Tibial artery (tissue), 4 donors: ENCODE results near the gene C6.

Source experiments
- DNase-seq, 2 donors: peaks; one replicate each; pipeline ENCODE4 v3.0.0-alpha.2; 2019
- H3K27ac ChIP-seq, 2 donors: fragments of 200-600 bp; sonication (generic) in 1 of 2; 1 replicate in 1 of 2; 2 replicates in 1 of 2; pipeline ENCODE4 v1.5.1; 2018 to 2019; ENCODE audit warnings: mild to moderate bottlenecking in 1 of 2
- H3K27me3 ChIP-seq, 2 donors: fragments of 200-600 bp; sonication (generic) in 1 of 2; one replicate each; pipeline versions ENCODE4 v1.5.1 to v1.6.0; 2016 to 2019
- H3K36me3 ChIP-seq, 3 donors: fragments of 200-600 bp; sonication (generic) in 2 of 3; one replicate each; pipeline ENCODE4 v1.5.1; 2016 to 2019; ENCODE audit warnings: mild to moderate bottlenecking in 2 of 3
- H3K4me1 ChIP-seq, 4 donors: fragments of 200-600 bp; sonication (generic) in 2 of 4; 1 replicate in 3 of 4; 2 replicates in 1 of 4; pipeline ENCODE4 v1.5.1; 2016 to 2019
- H3K4me3 ChIP-seq, 2 donors: fragments of 200-600 bp; sonication (generic) in 1 of 2; 1 replicate in 1 of 2; 2 replicates in 1 of 2; pipeline ENCODE4 v1.5.1; 2018 to 2019; ENCODE audit warnings: mild to moderate bottlenecking in 2 of 2
- H3K9me3 ChIP-seq, 3 donors: fragments of 200-600 bp; sonication (generic) in 1 of 3; one replicate each; pipeline ENCODE4 v1.5.1; 2016 to 2019
- intact Hi-C: fragments of 100-400 bp; cut with DNase I; formaldehyde crosslinking; loops from one replicate; pipeline ENCODE4 v1.15.0; 2023; ENCODE audit warnings: low total_unique reads
- TF ChIP-seq, protein P1 (sequence below), 2 experiments: fragments of 200-600 bp in 1 of 2; fragments of 450-650 bp in 1 of 2; IDR thresholded peaks; one replicate each; pipeline ENCODE4 v1.5.1; 2017 to 2019; ENCODE audit warnings: antibody characterized with exemption in 2 of 2, mild to moderate bottlenecking in 1 of 2, moderate library complexity in 1 of 2

Gene C6

DNA sequence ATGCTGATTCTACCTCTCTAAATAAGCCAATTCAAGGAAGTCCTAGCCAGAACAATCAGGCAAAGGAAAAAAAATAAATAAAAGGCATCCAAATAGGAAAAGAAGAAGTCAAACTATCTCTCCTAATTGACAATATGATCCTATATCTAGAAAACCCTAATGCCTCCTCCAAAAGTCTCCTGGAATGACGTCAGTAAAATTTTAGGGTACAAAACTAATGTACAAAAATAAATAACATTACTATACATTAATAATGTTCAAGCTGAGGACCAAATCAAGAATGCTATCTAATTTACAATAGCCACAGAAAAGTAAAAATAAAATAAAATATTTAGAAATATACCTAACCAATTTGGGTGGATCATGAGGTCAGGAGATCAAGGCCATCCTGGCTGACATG lies 33.8 kb upstream of the C6 start:
- TF ChIP-seq, protein P1, sequence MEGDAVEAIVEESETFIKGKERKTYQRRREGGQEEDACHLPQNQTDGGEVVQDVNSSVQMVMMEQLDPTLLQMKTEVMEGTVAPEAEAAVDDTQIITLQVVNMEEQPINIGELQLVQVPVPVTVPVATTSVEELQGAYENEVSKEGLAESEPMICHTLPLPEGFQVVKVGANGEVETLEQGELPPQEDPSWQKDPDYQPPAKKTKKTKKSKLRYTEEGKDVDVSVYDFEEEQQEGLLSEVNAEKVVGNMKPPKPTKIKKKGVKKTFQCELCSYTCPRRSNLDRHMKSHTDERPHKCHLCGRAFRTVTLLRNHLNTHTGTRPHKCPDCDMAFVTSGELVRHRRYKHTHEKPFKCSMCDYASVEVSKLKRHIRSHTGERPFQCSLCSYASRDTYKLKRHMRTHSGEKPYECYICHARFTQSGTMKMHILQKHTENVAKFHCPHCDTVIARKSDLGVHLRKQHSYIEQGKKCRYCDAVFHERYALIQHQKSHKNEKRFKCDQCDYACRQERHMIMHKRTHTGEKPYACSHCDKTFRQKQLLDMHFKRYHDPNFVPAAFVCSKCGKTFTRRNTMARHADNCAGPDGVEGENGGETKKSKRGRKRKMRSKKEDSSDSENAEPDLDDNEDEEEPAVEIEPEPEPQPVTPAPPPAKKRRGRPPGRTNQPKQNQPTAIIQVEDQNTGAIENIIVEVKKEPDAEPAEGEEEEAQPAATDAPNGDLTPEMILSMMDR (IDR thresholded peaks at IDR 0.05) = no peak
- Histone ChIP-seq H3K27me3 (no peaks in the 10 kb centered on the region), H3K27ac (no peak overlapping the region), H3K4me1 (peaks cover 0 to 10% (median 5%) of the 10 kb centered on the region in 4 donors), H3K36me3 (no peaks in the 10 kb centered on the region), H3K4me3 (no peak overlapping the region), H3K9me3 (no peaks in the 10 kb centered on the region)
- intact Hi-C loops = no loop called here
- DNase-seq = no peak

DNA sequence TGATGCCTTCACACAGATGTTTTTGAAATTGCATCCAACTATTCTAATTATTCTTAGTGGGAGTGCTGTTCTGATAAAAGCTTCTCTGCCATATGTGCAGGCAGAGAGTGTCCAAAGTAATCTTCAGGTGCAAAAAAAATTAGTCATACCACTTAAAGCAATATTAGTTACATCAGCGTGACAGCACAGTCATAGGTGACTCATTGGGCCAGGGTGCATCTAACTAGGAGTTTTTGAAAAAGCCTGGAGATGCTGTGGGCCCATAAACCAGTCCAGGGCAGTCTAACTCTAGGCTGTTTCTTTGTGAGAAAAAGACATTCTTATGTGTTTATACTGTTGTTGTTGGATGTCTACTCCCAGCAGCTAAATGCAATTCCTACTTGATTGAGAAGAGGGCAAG lies 33.0 kb upstream of the C6 start:
- no peak overlapping the region for H3K27ac ChIP-seq
- no peak for DNase-seq
- H3K4me1 ChIP-seq = peaks cover 0 to 3% (median 0%) of the 10 kb centered on the region in 4 donors
- H3K4me3 ChIP-seq = no peak overlapping the region
- H3K27me3 ChIP-seq = no peaks in the 10 kb centered on the region
- TF ChIP-seq, protein P1 (IDR thresholded peaks at IDR 0.05) = no peak
- no peaks in the 10 kb centered on the region for H3K9me3 ChIP-seq
- H3K36me3 ChIP-seq = no peaks in the 10 kb centered on the region
- intact Hi-C loops = no loop called here

DNA sequence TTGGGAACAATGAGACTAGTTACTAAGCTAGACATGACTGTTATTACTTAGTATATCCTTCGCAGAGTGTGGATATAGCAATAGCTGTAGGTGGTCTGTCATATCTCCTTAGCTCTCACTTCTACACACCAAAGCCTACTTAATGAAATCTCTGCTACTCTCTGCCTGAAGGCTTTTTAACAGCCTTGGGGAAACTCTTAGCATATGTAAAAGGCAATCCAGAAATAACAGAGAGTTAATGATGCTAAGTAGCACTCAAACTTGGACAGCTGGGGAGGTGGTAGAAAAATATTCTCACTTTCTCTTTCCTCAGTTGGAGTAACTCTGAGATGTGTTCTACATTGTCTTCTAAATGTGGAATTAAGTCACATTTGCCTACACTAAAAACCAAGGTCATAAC lies 30.2 kb upstream of the C6 start:
- TF ChIP-seq, protein P1 (IDR thresholded peaks at IDR 0.05) = no peak
- Histone ChIP-seq H3K27me3 (no peaks in the 10 kb centered on the region), H3K36me3 (no peaks in the 10 kb centered on the region), H3K9me3 (peaks cover 0 to under 1% (median 0%) of the 10 kb centered on the region in 3 donors), H3K4me3 (no peak overlapping the region), H3K4me1 (peaks cover 0 to 3% (median 0%) of the 10 kb centered on the region in 4 donors), H3K27ac (no peak overlapping the region)
- intact Hi-C loops = no loop called here
- no peak for DNase-seq

DNA sequence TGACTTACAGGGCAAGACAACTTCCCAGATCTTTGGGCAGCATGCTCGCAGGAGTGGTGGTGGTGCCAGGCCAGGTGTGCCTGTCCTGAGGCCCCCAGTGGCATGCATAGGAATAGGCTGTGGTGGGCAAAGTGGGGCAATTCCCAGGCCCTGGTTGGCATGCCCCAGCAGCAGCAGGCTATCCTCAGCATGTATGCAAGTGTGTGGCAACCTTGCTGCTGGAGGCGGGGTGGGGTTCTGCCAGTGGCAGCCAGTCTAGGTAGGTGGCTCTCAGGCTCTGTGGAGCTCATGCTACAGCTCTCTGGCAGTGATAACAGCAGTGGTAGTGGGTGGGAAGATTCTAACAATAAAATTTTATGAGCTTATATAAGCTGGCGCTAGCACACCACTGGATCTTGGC lies 27.7 kb upstream of the C6 start:
- Histone ChIP-seq H3K36me3 (no peaks in the 10 kb centered on the region), H3K4me1 (no peaks in the 10 kb centered on the region), H3K27me3 (no peaks in the 10 kb centered on the region), H3K4me3 (no peak overlapping the region), H3K9me3 (peaks cover 0 to 3% (median 0%) of the 10 kb centered on the region in 3 donors), H3K27ac (no peak overlapping the region)
- intact Hi-C loops = no loop called here
- no peak for DNase-seq
- TF ChIP-seq, protein P1 (IDR thresholded peaks at IDR 0.05) = no peak

DNA sequence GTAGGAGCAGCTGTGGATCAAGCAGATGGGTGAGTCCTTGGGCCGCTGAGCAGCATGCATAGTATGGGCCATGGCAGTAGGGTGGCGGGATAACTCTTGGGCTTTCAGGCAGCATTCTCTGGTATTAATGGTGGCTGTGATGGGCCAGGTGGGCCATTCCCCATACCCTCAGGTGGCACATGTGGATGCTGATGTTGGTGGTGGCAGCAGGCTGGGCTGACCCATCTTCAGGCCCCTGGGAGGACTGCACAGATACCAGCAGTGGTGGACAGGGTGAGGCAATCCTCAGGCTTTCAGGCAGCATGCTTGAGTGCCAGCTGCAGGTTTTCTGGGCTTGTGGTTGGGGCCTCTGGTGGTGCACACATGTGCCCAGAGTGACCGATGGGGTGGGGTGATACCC lies 27.1 kb upstream of the C6 start:
- H3K4me1 ChIP-seq = no peaks in the 10 kb centered on the region
- no peaks in the 10 kb centered on the region for H3K27me3 ChIP-seq
- H3K4me3 ChIP-seq = no peak overlapping the region
- H3K9me3 ChIP-seq = peaks cover 0 to 3% (median 0%) of the 10 kb centered on the region in 3 donors
- TF ChIP-seq, protein P1 (IDR thresholded peaks at IDR 0.05) = no peak
- intact Hi-C loops = no loop called here
- DNase-seq = no peak
- H3K27ac ChIP-seq = no peak overlapping the region
- H3K36me3 ChIP-seq = no peaks in the 10 kb centered on the region

DNA sequence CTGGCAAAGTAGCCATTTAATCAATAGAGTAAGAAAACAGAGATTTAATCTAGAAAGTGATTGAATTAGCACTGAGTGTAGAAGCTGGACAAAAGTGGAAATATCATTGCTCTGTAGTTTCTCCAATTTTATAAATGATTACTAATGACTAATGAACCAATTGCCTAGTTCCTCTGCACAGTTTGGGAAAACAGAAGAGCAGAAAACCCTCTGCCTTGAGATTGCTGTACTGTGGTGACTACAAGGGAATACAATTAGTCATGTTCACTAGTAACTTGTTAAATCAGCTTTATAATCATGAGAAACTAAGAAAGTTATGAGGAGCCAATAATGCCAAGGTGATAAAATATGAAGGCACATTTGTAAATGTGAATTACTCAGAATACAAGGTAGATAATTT lies 21.1 kb upstream of the C6 start:
- H3K36me3 ChIP-seq = no peaks in the 10 kb centered on the region
- H3K27ac ChIP-seq = no peak overlapping the region
- TF ChIP-seq, protein P1 (IDR thresholded peaks at IDR 0.05) = no peak
- peaks cover 0 to 19% (median 6%) of the 10 kb centered on the region in 3 donors for H3K9me3 ChIP-seq
- H3K4me1 ChIP-seq = no peaks in the 10 kb centered on the region
- no peak for DNase-seq
- intact Hi-C loops = no loop called here
- no peak overlapping the region for H3K4me3 ChIP-seq
- no peaks in the 10 kb centered on the region for H3K27me3 ChIP-seq
